DOHH2 (cell line): ENCODE data around the gene NAA11.

Source experiments
- H3F3A ChIP-seq: fragments of 200-600 bp; sonication (generic), shearing (Covaris generic); 2 replicates; pipeline ENCODE4 v1.6.0; 2016; ENCODE audit warnings: antibody characterized with exemption, mild to moderate bottlenecking; ENCODE audit not compliant: control insufficient read depth, insufficient read depth
- H3K27ac ChIP-seq: fragments of 200-600 bp; sonication (generic); 2 replicates; pipeline ENCODE4 v1.5.1; 2014; ENCODE audit warnings: low read depth, mild to moderate bottlenecking, low read length, moderate library complexity
- H3K27me3 ChIP-seq: fragments of 200-600 bp; sonication (generic); 2 replicates; pipeline ENCODE4 v1.6.1; 2014; ENCODE audit warnings: mild to moderate bottlenecking, low read length, mixed read lengths; ENCODE audit not compliant: control insufficient read depth
- H3K36me3 ChIP-seq: fragments of 200-600 bp; sonication (generic); 2 replicates; pipeline ENCODE4 v1.6.1; 2014; ENCODE audit warnings: mild to moderate bottlenecking, low read length, moderate library complexity, mixed read lengths; ENCODE audit not compliant: control insufficient read depth
- H3K4me1 ChIP-seq: fragments of 200-600 bp; sonication (generic); 2 replicates; pipeline ENCODE4 v1.6.1; 2014; ENCODE audit warnings: mild to moderate bottlenecking, low read length, mixed read lengths; ENCODE audit not compliant: control insufficient read depth
- H3K4me2 ChIP-seq: fragments of 200-600 bp; sonication (generic); 2 replicates; pipeline ENCODE4 v1.6.0; 2014; ENCODE audit warnings: mild to moderate bottlenecking, low read length, moderate library complexity
- H3K4me3 ChIP-seq: fragments of 200-600 bp; sonication (generic); 2 replicates; pipeline ENCODE4 v1.5.1; 2014; ENCODE audit warnings: mild to moderate bottlenecking, low read length, mixed read lengths
- H3K79me2 ChIP-seq: fragments of 200-600 bp; sonication (generic); 2 replicates; pipeline ENCODE4 v1.6.1; 2014; ENCODE audit warnings: mild to moderate bottlenecking, low read length, mixed read lengths; ENCODE audit not compliant: control insufficient read depth
- H3K9me2 ChIP-seq: fragments of 200-600 bp; sonication (generic); replicated peaks from 2 replicates; pipeline ENCODE4 v1.6.1; 2014; ENCODE audit warnings: mild to moderate bottlenecking, low read length, mixed read lengths; ENCODE audit not compliant: control insufficient read depth
- H3K9me3 ChIP-seq: fragments of 200-600 bp; sonication (generic); 2 replicates; pipeline ENCODE4 v1.6.1; 2014; ENCODE audit warnings: antibody characterized with exemption, low read length, mixed read lengths; ENCODE audit not compliant: control insufficient read depth, insufficient read depth
- H4K20me1 ChIP-seq: fragments of 200-600 bp; sonication (generic); 2 replicates; pipeline ENCODE4 v1.6.0; 2014; ENCODE audit warnings: low read depth, mild to moderate bottlenecking, antibody characterized with exemption, low read length, moderate library complexity; ENCODE audit not compliant: control insufficient read depth, insufficient read depth
- CTCF ChIP-seq: fragments of 200-600 bp; sonication (generic); IDR thresholded peaks from one replicate; pipeline ENCODE4 v1.5.1; 2014; ENCODE audit warnings: antibody characterized with exemption, mild to moderate bottlenecking, low read depth, low read length; ENCODE audit not compliant: poor library complexity, severe bottlenecking
- EZH2phosphoT487 ChIP-seq: fragments of 200-600 bp; sonication (generic); IDR thresholded peaks from 2 replicates; pipeline ENCODE4 v1.6.1; 2017; ENCODE audit warnings: borderline replicate concordance, mild to moderate bottlenecking, antibody characterized with exemption, low read length, moderate library complexity, mixed read lengths

The NAA11 gene

DNA sequence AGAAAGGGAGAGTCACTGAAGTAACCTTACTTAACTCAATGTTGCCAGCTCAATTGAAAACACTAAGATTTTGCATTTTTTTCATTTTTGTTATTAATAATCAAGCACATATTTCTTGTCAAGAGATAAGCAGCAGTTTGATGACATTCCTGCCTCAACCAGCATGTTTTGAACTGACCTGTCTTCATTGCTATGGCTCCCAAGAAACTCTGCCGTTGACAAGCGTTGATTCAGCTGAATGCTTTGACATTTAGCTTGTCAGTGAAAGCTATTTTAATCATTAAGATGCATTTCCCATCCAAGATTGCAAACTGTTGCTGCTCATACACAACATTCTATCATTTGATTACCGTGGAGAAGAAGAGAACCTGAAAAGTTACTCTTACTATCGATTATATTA lies 5.9 kb downstream of the NAA11 start:
- Histone ChIP-seq H3K4me2 (no peak overlapping the region), H3K36me3 (no peaks in the 10 kb centered on the region), H3K27ac (no peak overlapping the region), H3K9me2 (no peaks in the 10 kb centered on the region), H3K79me2 (no peaks in the 10 kb centered on the region), H4K20me1 (no peaks in the 10 kb centered on the region), H3K4me1 (no peaks in the 10 kb centered on the region), H3K4me3 (no peak overlapping the region), H3K9me3 (no peaks in the 10 kb centered on the region), H3K27me3 (no peaks in the 10 kb centered on the region), H3F3A (no peaks in the 10 kb centered on the region)
- TF ChIP-seq CTCF, result no peak
- no peak for TF ChIP-seq EZH2phosphoT487

- TF ChIP-seq EZH2phosphoT487 (no peak), CTCF (no peak)
- Histone ChIP-seq H3K27me3 (no peaks in the 10 kb centered on the region), H3K79me2 (no peaks in the 10 kb centered on the region), H3K4me1 (no peaks in the 10 kb centered on the region), H3K36me3 (no peaks in the 10 kb centered on the region), H3K9me2 (no peaks in the 10 kb centered on the region), H3K4me3 (no peak overlapping the region), H4K20me1 (no peaks in the 10 kb centered on the region), H3K4me2 (no peak overlapping the region), H3F3A (no peaks in the 10 kb centered on the region), H3K9me3 (no peaks in the 10 kb centered on the region), H3K27ac (no peak overlapping the region)
Observed at GRCh38 chr4:79317711-79318110, 8.2 kb downstream of the NAA11 start.

GRCh38 chr4:79315891-79316290 lies 10.0 kb downstream of the NAA11 start:
- Histone ChIP-seq H3K79me2 (no peaks in the 10 kb centered on the region), H4K20me1 (no peaks in the 10 kb centered on the region), H3F3A (no peaks in the 10 kb centered on the region), H3K4me3 (no peak overlapping the region), H3K9me3 (no peaks in the 10 kb centered on the region), H3K4me1 (no peaks in the 10 kb centered on the region), H3K27ac (no peak overlapping the region), H3K27me3 (no peaks in the 10 kb centered on the region), H3K4me2 (no peak overlapping the region), H3K9me2 (no peaks in the 10 kb centered on the region), H3K36me3 (no peaks in the 10 kb centered on the region)
- TF ChIP-seq CTCF, result no peak
- TF ChIP-seq EZH2phosphoT487, result no peak

DNA sequence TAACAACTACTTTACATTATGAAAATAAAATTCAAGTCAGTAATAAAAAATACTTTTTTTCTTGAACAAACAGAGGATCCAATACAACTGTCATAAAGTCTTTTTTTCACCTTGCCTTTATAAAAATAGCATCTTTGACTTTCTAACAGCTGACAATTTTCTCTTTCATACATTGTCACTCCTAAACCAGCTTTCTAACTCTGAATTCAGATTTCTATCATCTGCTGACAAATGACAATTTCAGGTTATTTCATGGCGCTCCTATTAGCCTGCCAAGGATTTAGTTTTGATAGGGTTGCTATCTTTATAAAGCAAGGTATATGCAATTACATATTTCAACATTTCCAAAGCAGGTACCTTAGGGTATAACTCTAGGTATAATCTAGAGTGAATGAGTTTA lies 14.6 kb downstream of the NAA11 start:
- Histone ChIP-seq H3K27ac (no peak overlapping the region), H3K79me2 (no peaks in the 10 kb centered on the region), H3F3A (no peaks in the 10 kb centered on the region), H3K9me2 (no peaks in the 10 kb centered on the region), H3K4me3 (no peak overlapping the region), H4K20me1 (no peaks in the 10 kb centered on the region), H3K36me3 (no peaks in the 10 kb centered on the region), H3K4me1 (no peaks in the 10 kb centered on the region), H3K27me3 (no peaks in the 10 kb centered on the region), H3K4me2 (no peak overlapping the region), H3K9me3 (no peaks in the 10 kb centered on the region)
- TF ChIP-seq EZH2phosphoT487 (no peak), CTCF (no peak)
